HUES48 (cell line): Measurements from ENCODE around the gene CXCL8.

Experiments
- H3K27ac ChIP-seq: one replicate; pipeline ENCODE4 v1.7.0; 2013; ENCODE audit warnings: low read depth, low read length, inconsistent platforms
- H3K27me3 ChIP-seq: 2 replicates; pipeline ENCODE4 v1.6.1; 2013; ENCODE audit warnings: mild to moderate bottlenecking, low read length; ENCODE audit not compliant: control insufficient read depth, insufficient read depth
- H3K36me3 ChIP-seq: 2 replicates; pipeline ENCODE4 v1.6.1; 2013; ENCODE audit warnings: low read length; ENCODE audit not compliant: control insufficient read depth, insufficient read depth
- H3K4me1 ChIP-seq: 2 replicates; pipeline ENCODE4 v1.6.1; 2013; ENCODE audit warnings: mild to moderate bottlenecking, low read length; ENCODE audit not compliant: control insufficient read depth, insufficient read depth
- H3K4me3 ChIP-seq: 2 replicates; pipeline ENCODE4 v1.5.1; 2013; ENCODE audit warnings: mild to moderate bottlenecking, low read depth, low read length
- H3K9ac ChIP-seq: 2 replicates; pipeline ENCODE4 v1.6.1; 2013; ENCODE audit warnings: mild to moderate bottlenecking, low read depth, low read length, moderate library complexity
- H3K9me3 ChIP-seq: 2 replicates; pipeline ENCODE4 v1.6.1; 2013; ENCODE audit warnings: low read length; ENCODE audit not compliant: control insufficient read depth, insufficient read depth

Gene CXCL8

DNA sequence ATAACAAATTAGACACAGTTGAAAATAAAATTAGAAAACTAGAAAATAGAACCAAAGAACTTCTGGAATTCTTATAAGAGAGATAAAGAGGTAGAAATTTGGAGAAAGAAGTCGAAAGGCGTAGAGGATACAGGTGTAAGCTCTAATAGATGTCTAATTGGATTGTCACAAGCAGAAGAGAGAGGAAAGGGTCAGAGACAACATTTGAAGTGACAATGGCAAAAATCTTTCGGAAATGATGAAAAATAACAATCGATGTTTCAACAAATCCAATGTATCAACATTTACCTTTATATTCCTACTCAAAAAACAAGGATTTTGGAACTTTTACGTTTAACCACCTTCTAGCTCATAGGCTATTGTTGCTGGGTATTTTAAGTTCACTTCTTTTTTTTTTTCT is 3.8 kb downstream of the CXCL8 start:
- Histone ChIP-seq H3K9ac (no peak overlapping the region), H3K27ac (no peak overlapping the region), H3K4me1 (no peaks in the 10 kb centered on the region), H3K27me3 (no peaks in the 10 kb centered on the region), H3K36me3 (no peaks in the 10 kb centered on the region), H3K4me3 (no peak overlapping the region), H3K9me3 (no peaks in the 10 kb centered on the region)

DNA sequence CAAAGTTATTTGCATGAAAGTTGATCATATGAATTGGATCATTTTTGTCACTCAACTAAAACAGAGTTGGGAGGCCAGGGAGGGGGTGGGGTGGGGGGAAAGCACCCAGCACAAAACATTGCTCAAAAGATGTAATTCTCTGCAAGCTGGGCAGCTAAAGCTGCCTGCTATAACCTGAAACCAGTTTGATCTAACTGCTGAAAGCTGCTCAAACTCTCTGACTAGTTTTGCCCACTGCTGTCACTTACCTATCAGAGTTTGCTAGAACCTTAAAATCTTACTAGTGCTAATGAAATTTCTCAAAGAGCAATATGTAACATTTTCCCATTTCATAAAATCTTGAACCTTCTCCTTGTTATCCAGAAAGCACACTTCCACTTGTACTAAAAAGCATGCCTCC is 10.4 kb downstream of the CXCL8 start:
- Histone ChIP-seq H3K4me3 (no peak overlapping the region), H3K9ac (no peak overlapping the region), H3K27me3 (no peaks in the 10 kb centered on the region), H3K9me3 (no peaks in the 10 kb centered on the region), H3K4me1 (no peaks in the 10 kb centered on the region), H3K27ac (no peak overlapping the region), H3K36me3 (no peaks in the 10 kb centered on the region)

DNA sequence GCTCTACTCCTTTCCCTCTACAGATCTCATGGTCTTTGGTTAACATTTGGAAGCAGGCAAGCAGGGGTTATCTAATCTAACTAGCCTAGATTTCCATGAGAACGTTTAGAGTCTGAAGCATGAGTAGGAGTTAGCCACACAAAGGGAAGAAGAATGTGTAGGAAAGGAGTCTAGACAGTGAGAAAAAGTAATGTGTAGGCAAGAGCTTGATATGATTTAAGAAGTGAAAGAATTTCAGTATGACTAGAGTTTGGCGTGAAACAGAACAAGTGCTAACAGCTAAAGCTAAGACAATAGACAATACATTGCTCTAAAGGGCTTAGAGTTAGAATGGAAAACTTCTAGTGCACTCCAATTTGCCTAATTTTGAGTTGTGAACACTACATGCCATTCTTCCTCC is 10.8 kb downstream of the CXCL8 start:
- Histone ChIP-seq H3K9ac (no peak overlapping the region), H3K27me3 (no peaks in the 10 kb centered on the region), H3K36me3 (no peaks in the 10 kb centered on the region), H3K9me3 (no peaks in the 10 kb centered on the region), H3K4me1 (no peaks in the 10 kb centered on the region), H3K27ac (no peak overlapping the region), H3K4me3 (no peak overlapping the region)

DNA sequence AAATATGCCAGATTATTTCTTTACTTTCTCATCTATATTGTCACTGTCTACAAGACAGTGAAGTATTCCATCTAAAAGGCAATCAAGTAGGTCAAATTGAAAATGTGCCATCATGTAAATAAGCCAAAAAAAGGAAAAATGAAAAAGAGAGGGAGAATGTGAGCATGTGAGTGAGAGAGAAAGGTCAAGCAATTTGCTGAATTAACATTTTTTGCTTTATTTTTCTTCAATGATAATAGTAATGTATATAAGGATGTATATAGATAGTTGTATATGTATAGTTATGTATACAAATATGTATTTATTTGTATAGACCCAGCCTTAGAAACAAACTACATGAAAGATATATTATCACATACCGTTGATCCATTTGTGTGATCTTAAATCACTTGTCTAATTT is 11.5 kb downstream of the CXCL8 start:
- H3K27ac ChIP-seq: no peak overlapping the region
- H3K9ac ChIP-seq: no peak overlapping the region
- H3K36me3 ChIP-seq: no peaks in the 10 kb centered on the region
- H3K4me3 ChIP-seq: no peak overlapping the region
- H3K4me1 ChIP-seq: no peaks in the 10 kb centered on the region
- H3K9me3 ChIP-seq: no peaks in the 10 kb centered on the region
- H3K27me3 ChIP-seq: no peaks in the 10 kb centered on the region

DNA sequence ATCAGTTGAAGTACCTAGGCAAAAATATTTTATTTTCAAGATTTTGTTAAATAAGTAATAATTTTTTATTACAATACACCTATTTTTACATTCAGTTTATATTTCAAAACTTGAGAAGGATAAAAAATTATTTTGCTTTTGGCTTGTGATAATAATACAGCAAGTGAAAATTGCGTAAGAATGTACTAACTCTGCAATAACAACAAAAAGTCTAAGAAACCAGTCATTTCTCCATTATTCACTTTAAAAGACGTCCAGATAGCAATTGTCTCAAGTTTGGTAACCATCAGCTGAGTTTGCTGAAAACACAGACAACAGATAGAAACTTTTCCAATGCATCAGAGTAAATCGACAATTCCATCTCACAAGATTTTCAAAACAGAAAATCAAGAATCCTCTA is 12.1 kb downstream of the CXCL8 start:
- Histone ChIP-seq H3K4me3 (no peak overlapping the region), H3K27ac (no peak overlapping the region), H3K27me3 (no peaks in the 10 kb centered on the region), H3K9ac (no peak overlapping the region), H3K9me3 (no peaks in the 10 kb centered on the region), H3K4me1 (no peaks in the 10 kb centered on the region), H3K36me3 (no peaks in the 10 kb centered on the region)

DNA sequence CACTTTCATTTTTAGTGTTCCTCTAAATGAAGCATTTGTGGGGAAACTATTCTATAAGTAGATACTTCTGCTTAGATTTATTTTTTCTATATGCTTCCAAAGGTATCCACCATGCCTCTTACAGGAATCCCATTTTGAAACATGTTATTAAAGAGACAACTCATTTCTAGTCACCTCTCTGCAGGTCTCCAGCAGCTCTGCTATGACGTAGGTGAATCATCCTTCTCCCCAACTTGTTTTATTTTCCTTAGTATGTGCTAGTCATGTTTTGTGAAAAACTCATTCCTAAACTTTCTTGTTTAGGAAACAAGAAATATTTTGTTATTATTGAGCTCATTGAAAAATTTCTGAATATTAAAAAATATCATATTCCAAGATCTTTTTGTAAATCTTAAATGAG is 12.8 kb downstream of the CXCL8 start:
- H3K36me3 ChIP-seq: no peaks in the 10 kb centered on the region
- H3K27me3 ChIP-seq: no peaks in the 10 kb centered on the region
- no peak overlapping the region for H3K27ac ChIP-seq
- H3K4me3 ChIP-seq: no peak overlapping the region
- no peaks in the 10 kb centered on the region for H3K4me1 ChIP-seq
- H3K9me3 ChIP-seq: no peaks in the 10 kb centered on the region
- H3K9ac ChIP-seq: no peak overlapping the region

DNA sequence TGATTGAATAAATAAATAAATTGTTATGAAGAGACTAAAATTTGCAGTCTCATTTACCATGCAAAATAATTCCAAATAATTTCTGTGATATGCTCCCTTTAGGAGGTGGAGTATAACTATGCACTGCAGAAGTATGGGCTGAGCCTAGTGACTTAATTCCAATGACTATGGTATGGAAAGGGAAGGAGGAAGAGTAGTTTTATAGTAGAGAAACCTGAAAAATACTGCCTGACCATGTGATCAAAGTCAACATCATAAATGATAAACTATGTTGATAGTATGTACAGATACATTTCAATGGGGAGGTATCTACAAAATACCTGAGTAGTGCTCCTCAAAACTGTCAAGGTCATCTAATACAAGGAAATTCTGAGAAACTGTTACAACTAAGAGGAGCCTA is 14.6 kb downstream of the CXCL8 start:
- Histone ChIP-seq H3K9ac (no peak overlapping the region), H3K27ac (no peak overlapping the region), H3K4me1 (no peaks in the 10 kb centered on the region)

DNA sequence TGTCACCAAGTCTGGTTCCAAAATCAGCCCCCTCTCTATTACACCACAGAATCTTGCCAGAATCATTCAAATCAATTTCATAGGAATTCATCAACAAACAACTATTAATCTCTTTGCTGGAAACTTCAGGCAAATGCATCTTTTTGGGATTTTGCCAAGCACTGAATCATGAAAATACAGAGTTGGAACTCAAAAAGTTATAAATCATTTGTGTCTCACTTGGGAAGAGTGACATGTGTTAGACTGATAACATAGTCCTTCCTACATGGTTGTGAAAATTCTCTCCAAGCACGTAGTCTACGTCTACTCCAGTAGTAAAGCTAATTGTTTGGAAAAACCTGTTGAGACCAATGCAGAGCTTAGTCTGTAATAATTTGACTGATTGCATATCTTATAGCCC is 19.0 kb downstream of the CXCL8 start:
- no peak overlapping the region for H3K4me3 ChIP-seq
- no peak overlapping the region for H3K27ac ChIP-seq
- no peaks in the 10 kb centered on the region for H3K4me1 ChIP-seq
- no peaks in the 10 kb centered on the region for H3K27me3 ChIP-seq
- no peak overlapping the region for H3K9ac ChIP-seq
- no peaks in the 10 kb centered on the region for H3K9me3 ChIP-seq
- no peaks in the 10 kb centered on the region for H3K36me3 ChIP-seq

More for the DNA sequence above, 14.6 kb downstream of the CXCL8 start:
- Histone ChIP-seq H3K36me3 (no peaks in the 10 kb centered on the region), H3K9me3 (no peaks in the 10 kb centered on the region), H3K27me3 (no peaks in the 10 kb centered on the region), H3K4me3 (no peak overlapping the region)

DNA sequence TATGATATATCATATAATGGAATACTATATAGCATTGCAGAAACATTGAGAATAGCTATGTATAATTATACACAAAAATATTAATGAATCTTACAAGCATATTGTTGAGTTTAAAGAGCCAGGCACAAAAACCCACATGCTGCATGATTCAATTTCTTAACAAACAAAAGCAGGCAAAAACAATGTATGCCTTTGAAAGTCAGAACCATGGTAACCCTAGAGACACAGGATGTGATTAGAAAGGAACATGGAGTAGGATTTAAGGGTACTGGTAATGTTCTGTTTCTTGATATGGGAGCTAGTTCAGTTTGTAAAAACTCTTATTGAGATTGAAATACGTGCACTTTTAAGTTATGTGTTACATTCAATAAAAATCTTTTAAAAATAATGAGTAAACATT is 21.5 kb downstream of the CXCL8 start:
- Histone ChIP-seq H3K27ac (no peak overlapping the region), H3K4me1 (no peaks in the 10 kb centered on the region), H3K9ac (no peak overlapping the region), H3K4me3 (no peak overlapping the region), H3K36me3 (no peaks in the 10 kb centered on the region), H3K27me3 (no peaks in the 10 kb centered on the region), H3K9me3 (no peaks in the 10 kb centered on the region)

DNA sequence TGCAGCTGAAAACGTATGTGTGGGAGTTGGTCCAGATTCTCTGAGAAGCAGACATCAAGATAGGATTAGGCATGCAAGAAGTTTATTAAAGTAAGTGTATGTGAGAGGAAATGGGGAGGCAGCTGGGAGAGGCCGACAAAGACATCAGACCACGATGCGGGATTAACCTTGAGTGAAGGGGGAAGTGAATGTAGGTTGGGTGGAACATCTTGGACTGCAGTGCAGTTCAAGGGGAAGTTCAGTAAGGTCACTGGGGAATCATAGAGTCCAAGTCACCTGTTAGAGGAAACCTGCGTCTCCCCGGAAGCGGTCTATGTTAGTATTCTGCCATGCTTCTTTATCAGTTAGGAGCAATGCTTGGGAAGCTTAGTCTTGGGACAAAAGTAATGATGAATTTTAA is 22.0 kb downstream of the CXCL8 start:
- H3K27ac ChIP-seq: no peak overlapping the region
- no peaks in the 10 kb centered on the region for H3K9me3 ChIP-seq
- no peak overlapping the region for H3K9ac ChIP-seq
- H3K4me3 ChIP-seq: no peak overlapping the region
- H3K36me3 ChIP-seq: no peaks in the 10 kb centered on the region
- H3K4me1 ChIP-seq: no peaks in the 10 kb centered on the region
- H3K27me3 ChIP-seq: no peaks in the 10 kb centered on the region

DNA sequence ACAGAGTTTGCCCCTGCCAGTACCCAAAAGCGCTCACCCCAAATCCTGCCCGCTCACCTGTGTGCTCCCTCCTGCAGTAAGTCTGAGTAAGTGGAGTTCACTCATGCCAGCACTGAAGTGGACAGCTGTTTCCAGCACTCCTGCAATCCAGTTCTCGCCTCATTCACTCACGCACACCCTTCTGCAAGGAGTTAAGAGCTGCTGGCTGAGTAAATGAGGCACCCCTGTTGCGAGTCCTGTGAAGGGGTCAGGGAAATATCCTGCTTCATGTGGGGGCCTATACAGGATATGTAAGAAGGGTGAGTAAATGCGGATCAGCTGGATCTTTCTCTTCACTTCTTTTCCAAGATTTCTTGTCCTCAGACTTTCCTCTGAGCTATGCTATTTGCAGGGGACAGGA is 23.5 kb downstream of the CXCL8 start:
- H3K4me3 ChIP-seq: no peak overlapping the region
- H3K4me1 ChIP-seq: no peaks in the 10 kb centered on the region
- H3K9ac ChIP-seq: no peak overlapping the region
- H3K9me3 ChIP-seq: no peaks in the 10 kb centered on the region
- no peaks in the 10 kb centered on the region for H3K27me3 ChIP-seq
- H3K27ac ChIP-seq: no peak overlapping the region
- H3K36me3 ChIP-seq: no peaks in the 10 kb centered on the region

DNA sequence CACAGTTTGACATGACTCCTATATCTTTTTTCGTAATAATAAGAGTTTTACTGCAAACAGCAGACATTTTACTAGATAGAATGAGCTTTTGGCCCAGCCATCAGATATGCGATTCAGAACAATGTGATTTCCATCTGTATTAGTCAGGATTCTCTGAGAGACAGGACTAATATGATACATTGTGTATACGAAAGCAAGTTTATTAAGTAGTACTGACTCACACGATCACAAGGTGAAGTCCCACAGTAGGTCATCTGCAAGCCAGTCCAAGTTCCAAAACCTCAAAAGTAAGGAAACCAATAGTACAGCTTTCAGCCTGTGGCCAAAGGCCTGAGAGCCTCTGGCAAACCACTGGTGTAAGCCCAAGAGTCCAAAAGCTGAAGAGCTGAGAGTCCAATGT is 24.1 kb downstream of the CXCL8 start:
- Histone ChIP-seq H3K36me3 (no peaks in the 10 kb centered on the region), H3K27me3 (no peaks in the 10 kb centered on the region), H3K27ac (no peak overlapping the region), H3K4me1 (no peaks in the 10 kb centered on the region), H3K4me3 (no peak overlapping the region), H3K9ac (no peak overlapping the region), H3K9me3 (no peaks in the 10 kb centered on the region)
